Breast epithelium (tissue), 3 donors: ENCODE measurements around the gene ADARB2.

Source experiments
- CTCF ChIP-seq, 3 donors: fragments of 450-650 bp; IDR thresholded peaks; one replicate each; pipeline ENCODE4 v1.5.1; 2016 to 2017; ENCODE audit warnings: antibody characterized with exemption in 3 of 3, mild to moderate bottlenecking in 3 of 3, moderate library complexity in 3 of 3
- POLR2A ChIP-seq: fragments of 450-650 bp; IDR thresholded peaks from one replicate; pipeline ENCODE4 v1.6.1; 2016; ENCODE audit warnings: antibody characterized with exemption, mild to moderate bottlenecking, moderate library complexity
- POLR2AphosphoS5 ChIP-seq, 3 donors: sonication (generic); formaldehyde crosslinking; IDR thresholded peaks; one replicate each; pipeline ENCODE4 v1.6.1; 2017; ENCODE audit warnings: antibody characterized with exemption in 3 of 3

DNA sequence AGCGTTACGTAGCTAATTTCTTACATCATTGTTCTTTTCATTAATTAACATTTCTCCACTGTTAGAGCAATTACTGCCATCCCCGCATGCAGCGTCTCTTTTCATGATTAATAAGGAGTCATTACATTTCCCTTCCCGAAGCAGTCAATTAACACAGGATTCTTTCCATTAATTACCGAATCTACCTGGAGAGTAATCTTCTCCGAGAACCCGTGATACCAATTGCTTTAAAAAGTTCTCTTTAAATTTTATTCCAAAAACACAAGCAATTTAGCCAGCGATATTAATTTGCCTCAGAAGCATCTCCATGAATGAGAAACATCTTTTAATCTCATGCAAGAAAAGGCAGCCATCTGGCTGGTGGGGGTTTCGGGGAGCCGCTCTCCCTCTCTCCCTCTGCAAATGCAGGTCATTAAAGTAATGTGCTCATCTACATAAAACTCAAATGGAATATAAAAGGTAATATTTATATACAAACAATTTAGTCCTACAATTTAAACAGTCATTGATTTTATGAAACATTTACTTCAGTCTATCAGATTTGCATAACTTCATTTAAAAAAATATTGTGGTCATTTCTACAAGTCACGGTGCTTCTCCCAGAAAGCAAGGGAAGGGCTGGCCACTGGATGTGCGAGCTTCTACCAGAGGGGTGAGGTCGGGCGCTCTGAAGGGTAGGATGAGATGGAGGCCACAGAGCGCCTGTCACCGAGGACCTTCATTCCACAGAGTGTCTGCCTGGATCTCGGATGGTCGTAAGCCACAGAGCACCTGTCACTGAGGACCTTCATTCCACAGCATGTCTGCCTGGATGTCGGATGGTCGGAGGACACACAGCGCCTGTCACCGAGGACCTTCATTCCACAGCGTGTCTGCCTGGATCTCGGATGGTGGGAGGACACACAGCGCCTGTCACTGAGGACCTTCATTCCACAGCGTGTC, 536.2 kb downstream of the ADARB2 start:
- TF ChIP-seq POLR2A, result no peak
- no peak for TF ChIP-seq CTCF (IDR thresholded peaks at IDR 0.05)
- no peak for TF ChIP-seq POLR2AphosphoS5 (IDR thresholded peaks at IDR 0.05)
